AG09309 (cell line): Measurements from ENCODE around the gene BBIP1.

Source experiments
- DNase-seq: peaks from one replicate; pipeline ENCODE4 v3.0.0-alpha.2; 2010; ENCODE audit warnings: low read depth
- H3K4me3 ChIP-seq: 2 replicates; pipeline ENCODE4 v1.5.1; 2011; ENCODE audit warnings: mild to moderate bottlenecking, low read depth, low read length, moderate library complexity; ENCODE audit not compliant: control insufficient read depth
- CTCF ChIP-seq: IDR thresholded peaks from 2 replicates; pipeline ENCODE4 v1.5.1; 2011; ENCODE audit warnings: mild to moderate bottlenecking, low read depth, low read length, inconsistent platforms; ENCODE audit not compliant: insufficient read depth, control insufficient read depth; ENCODE audit errors: missing control alignments

BBIP1 gene

GRCh38 chr10:110863361-110863760, 55.6 kb downstream of the BBIP1 start:
- no peak for DNase-seq
- H3K4me3 ChIP-seq, result no peak overlapping the region
- TF ChIP-seq CTCF, result no peak

GRCh38 chr10:110862961-110863360, 56.0 kb downstream of the BBIP1 start:
- DNase-seq, result no peak
- H3K4me3 ChIP-seq, result no peak overlapping the region
- TF ChIP-seq CTCF, result no peak

- H3K4me3 ChIP-seq, result no peak overlapping the region
- TF ChIP-seq CTCF, result no peak
- no peak for DNase-seq
Measured at GRCh38 chr10:110861930-110862649, 56.9 kb downstream of the BBIP1 start.

- no peak overlapping the region for H3K4me3 ChIP-seq
- no peak for TF ChIP-seq CTCF
- DNase-seq, result no peak
Measured at GRCh38 chr10:110861476-110861875, 57.5 kb downstream of the BBIP1 start.

- TF ChIP-seq CTCF, result no peak
- DNase-seq, result no peak
Measured at GRCh38 chr10:110860576-110861241, 58.3 kb downstream of the BBIP1 start.

GRCh38 chr10:110859973-110860376, 59.0 kb downstream of the BBIP1 start:
- DNase-seq, result peak; percentile 86
- no peak overlapping the region for H3K4me3 ChIP-seq
- TF ChIP-seq CTCF, result no peak

More at GRCh38 chr10:110860576-110861241, 58.3 kb downstream of the BBIP1 start:
- no peak overlapping the region for H3K4me3 ChIP-seq
